Measurements from ENCODE around the gene SIX2. TPM values are rescaled to one million over a fixed set of nuclear protein-coding genes. Genes with fewer than 3 reads are reported as not detected.

The SIX2 gene
- total RNA-seq, 1 donor from 2014 or later, result 62.3 TPM

DNA sequence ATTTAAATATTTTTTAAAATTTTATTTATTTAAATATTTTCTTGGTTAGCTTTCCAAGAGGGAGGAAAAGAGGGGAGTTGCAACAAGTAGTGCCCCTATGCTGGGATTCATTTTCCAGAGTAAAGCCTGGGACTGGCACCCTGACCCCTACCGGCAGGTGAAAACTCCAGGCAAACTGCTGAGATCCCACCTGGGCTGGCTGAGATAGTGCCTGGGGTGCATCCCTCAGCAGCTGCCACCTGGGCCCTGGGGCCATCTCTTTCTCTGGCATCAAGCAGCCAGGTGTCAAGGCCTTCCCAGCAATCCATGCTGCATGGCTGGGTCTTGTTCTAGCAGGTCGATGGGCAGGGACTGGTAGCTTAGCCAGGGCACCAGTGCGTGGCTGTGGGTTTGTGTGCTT lies 6.6 kb downstream of the SIX2 start:
- DNase-seq (ENCODE audit: low read depth), result no peak

GRCh38 chr2:45001869-45002385 lies 7.3 kb downstream of the SIX2 start:
- DNase-seq (ENCODE audit: low read depth), result no peak

GRCh38 chr2:45000921-45001868 lies 8.1 kb downstream of the SIX2 start:
- no peak for DNase-seq (ENCODE audit: low read depth)

DNA sequence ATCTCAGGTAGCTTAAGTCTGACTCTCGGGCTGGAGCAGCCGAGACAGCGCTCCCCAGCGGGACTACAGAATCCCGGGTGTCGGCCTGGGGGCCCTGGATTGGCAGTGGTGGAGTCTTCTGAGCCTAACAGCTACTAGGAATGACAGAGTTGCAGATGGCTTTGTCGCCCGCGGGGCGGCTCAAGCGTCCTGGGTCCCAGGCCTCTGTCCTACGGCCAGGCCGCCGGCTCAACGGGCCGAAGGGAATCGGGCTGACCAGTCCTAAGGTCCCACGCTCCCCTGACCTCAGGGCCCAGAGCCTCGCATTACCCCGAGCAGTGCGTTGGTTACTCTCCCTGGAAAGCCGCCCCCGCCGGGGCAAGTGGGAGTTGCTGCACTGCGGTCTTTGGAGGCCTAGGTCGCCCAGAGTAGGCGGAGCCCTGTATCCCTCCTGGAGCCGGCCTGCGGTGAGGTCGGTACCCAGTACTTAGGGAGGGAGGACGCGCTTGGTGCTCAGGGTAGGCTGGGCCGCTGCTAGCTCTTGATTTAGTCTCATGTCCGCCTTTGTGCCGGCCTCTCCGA lies 8.8 kb downstream of the SIX2 start:
- DNase-seq (ENCODE audit: low read depth), result no peak

- DNase-seq (ENCODE audit: low read depth), result no peak
Observed at GRCh38 chr2:44999540-44999939, 9.7 kb downstream of the SIX2 start.

- DNase-seq (ENCODE audit: low read depth), result no peak
Observed at GRCh38 chr2:44997963-44998362, 11.3 kb downstream of the SIX2 start.

DNA sequence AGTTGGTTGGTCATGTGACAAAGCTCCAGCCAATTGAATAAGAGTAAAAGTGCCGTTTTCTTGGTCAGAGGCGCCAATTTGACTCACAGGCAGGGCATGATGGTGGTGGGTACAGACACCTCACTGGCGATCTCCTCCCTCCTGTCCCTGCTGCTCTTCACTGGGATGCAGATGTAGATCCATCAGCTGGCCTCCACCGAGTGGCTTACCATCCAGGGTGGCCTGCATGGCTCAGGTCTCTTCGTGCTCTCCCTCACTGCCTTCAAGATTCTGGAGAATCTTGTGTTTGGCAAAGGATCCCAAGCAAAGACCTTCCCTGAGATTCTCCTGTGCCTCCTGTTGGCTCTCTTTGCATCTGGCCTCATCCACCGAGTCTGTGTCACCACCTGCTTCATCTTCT lies 12.9 kb downstream of the SIX2 start:
- no peak for DNase-seq (ENCODE audit: low read depth)

GRCh38 chr2:44994377-44994776 lies 14.9 kb downstream of the SIX2 start:
- DNase-seq (ENCODE audit: low read depth), result no peak

DNA sequence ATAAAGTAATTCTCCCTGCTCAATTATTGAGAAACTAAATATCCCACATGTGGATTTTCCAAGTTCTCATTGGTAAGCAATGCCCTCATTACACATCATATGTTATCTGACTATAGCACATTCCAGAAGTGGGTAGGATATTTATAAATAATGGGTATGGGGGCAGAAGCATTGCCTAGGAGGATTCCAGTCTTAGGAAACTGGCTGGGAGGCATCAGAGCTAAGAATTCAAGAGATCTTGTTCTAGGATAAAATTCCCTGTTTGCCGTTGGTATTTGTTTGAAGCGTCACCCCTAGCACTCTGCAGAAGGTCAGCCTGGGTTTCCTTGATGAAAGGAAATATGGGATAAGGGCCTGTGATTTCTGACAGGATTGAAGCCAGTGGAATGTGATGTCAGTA lies 20.1 kb downstream of the SIX2 start:
- DNase-seq (ENCODE audit: low read depth), result no peak

DNA sequence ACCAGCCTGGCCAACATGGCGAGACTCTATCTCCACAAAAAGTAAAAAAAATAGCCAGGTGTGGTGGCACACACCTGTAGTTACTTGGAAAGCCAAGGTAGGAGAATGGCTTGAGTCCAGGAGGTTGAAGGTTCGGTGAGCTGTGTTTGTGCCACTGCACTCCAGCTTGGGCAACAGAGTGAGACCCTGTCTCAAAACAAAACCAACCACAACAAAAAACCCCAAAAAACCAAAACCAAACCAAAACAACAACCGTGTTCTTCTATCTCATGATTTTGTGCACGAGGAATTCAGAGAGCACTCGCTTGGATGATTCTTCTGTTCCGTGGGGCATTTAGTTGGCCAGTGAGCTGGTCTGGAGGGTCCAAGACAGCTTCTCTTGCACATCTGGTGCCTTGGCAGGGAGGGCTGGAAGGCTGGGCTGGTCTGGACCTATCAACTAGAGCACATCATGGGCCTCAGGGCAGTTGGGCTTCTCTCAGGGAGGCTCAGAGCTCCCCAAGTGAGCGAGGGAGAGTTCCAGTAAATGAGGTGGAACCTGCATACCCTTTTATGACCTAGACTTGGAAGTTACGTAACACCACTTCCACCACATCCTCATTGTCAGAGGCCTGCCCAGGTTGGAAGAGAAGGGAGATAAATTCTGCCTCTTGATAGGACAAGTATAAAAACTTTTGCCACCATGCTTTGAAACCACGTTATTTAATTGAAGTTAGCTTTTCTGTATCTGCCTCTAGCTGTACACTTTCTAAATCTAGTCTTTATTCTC lies 25.2 kb downstream of the SIX2 start:
- no peak for DNase-seq (ENCODE audit: low read depth)

- peak; percentile 88 for DNase-seq (ENCODE audit: low read depth)
Observed at GRCh38 chr2:44981714-44982108, 27.5 kb downstream of the SIX2 start.

DNA sequence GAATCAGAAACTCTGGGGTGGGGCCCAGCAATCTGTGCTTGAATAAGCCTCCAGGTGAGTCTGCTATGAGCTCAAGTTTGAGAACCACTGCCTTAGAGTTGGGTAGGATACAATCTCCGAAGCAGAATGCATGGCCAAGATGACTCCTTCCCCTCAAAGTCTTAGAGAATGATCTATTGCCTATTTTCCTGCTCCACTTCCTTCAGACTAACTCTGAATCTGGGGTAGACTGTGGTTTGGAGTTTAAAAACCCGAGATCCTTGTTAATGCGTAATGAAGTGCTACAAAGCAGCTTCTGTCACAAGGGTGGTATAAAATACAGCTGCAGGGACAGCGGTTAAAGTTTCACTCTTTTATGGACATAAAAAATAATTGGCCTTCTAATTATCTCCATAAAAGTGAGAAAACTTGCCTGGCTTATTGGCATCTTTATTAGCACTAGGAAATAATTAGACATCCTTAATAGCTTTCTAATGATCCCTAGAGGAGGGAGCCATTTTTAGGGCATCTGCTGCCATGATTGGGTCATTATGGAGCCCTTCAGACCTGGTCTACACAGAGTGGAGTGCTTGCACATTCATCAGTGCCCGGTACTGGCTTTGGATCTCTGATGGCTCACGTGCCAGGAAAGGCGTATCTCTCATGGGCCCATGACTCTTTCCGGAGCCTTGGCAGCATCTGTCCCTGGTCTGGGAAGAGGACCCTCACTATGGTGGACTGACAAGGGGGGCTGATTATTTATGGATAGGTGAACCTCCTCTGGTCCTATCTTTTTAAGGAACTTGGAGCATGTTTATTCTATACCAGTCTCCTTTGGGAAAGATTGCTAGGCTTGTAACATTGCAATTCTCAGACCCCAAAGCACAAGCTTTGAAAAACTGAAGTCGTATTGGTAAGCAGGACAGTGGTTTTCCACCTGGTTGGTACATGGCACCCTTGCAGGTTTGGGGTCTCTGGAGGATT lies 28.2 kb downstream of the SIX2 start:
- DNase-seq (ENCODE audit: low read depth), result no peak

DNA sequence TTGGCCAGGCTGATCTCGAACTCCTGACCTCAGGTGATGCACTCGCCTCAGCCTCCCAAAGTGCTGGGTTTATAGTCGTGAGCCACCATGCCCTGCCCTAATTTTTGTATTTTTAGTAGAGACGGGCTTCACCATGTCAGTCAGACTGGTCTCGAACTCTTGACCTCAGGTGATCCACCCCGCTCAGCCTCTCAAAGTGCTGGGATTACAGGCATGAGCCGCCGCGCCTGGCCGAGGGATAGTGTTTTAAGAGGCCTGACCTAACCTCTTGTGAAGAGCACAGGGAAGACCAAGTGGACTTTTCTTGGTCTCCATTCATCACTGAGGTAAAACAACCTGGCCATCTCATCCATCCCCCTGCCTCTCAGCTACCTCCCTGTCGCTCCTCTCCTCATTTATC lies 29.7 kb downstream of the SIX2 start:
- no peak for DNase-seq (ENCODE audit: low read depth)

DNA sequence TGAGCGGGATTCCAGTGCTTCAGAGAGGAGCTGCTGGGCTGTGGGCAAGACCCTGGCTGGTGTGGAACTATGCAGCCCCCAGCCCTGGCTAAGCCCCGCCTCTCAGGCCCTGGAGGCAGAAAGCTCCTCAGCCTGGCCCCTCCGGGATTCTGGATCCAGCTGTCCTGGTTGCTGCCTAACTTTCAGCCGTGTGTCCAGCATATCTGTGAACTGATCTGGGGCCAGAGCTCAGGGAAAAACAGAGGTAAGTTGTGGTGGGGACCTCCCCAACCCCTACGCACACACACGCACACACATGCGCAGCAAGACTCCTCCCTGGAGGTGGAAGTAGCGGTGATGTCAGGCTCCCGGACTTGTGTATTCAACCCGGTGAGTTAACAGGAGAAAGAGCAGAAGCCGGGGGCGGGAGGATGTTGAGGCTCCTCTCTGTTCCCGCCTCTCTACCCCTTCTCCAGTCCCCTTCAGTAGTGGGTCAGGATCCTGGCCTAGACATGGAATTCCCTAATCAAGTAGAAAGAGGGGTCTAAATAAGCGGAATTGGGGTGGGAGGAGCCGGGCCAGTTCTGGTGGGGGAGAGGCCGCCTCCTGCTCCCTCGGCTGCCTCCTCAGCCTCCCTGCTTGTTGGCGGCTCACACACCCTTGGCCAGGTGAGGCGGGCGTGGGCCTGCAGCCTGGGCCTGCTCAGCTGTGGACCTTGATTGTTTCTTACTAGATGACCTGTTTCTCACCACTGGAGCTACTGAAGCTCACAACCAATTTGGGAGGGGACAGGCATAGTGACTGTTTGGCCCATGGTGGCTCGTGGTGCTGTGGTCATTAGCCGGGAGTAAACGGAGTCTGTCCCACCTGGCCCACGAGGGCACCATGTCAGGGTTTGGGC lies 33.4 kb downstream of the SIX2 start:
- DNase-seq (ENCODE audit: low read depth), result no peak

DNA sequence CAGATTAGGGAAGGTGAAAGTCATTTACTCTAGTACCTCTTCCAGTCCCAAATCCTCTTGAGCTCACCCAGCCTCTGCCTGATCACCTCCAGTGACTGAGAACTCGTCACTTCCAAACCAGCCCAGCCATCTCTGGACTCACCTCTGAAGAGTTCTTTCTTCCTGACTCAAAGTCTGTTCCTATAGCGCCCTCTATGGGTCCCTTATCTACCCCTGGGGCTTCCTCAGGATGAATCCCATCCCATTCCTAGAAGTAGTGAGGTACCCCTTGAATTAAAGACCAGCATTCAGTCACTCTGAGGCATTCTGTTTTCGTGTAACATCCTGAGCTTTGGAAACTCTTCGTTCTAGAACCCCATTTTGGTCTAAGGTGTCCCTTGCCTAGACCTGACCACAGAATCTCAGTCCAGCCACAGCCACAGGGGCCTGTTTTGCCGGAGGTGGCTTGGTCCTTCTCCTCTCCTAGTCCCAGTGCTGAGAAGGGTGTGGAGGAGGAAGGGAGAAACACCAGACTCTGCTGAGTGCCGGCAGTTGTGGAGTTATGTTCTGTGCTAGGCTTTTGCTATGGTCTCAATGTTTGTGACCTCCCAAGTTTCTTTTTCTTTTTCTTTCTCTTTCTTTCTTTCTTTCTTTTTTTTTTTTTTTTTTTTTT lies 35.1 kb downstream of the SIX2 start:
- DNase-seq (ENCODE audit: low read depth), result peak; percentile 80

- DNase-seq (ENCODE audit: low read depth), result no peak
Observed at GRCh38 chr2:44972771-44973535, 36.3 kb downstream of the SIX2 start.

DNA sequence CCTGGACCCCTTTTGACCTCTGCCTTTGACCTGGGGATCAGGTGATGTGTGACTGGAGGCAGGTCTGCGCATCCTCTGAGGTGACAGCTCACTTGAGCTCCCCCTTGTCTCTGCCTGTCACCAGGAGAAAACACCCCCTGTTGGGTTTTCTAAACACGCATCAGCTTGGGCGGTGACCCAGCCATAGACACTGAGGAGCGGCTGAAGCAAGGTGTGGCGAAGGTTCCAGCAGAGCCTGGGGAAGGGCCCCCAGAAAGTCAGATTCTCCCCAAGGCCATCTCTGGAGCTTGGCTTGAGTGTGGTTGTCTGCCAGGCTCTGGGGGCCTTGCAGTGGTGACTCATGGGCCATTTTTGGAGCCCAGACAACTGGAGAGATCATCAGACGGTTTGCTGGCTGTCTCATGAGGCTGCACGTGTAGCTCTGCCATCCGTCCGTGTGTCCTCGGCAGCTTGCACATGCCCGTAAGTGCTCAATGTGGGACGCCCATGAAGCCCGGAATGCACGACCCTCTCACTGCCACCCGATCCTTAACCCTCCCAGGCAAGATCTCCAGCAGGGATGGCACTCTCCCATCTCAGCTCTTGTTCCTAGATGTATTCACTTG lies 38.3 kb downstream of the SIX2 start:
- DNase-seq (ENCODE audit: low read depth), result peak; percentile 84

GRCh38 chr2:44969936-44970335 lies 39.3 kb downstream of the SIX2 start:
- DNase-seq (ENCODE audit: low read depth), result no peak

All from myocyte (in vitro differentiated cells).